Neural crest cell (in vitro differentiated cells): ENCODE results near the gene AFAP1. TPM values are rescaled to one million over a fixed set of nuclear protein-coding genes. Genes with fewer than 3 reads are reported as not detected.
A peak's percentile ranks its signal among the peaks of the same experiment; 100 is the strongest.

Source experiments
- DNase-seq: peaks from one replicate; pipeline ENCODE4 v3.0.0; 2021; ENCODE audit warnings: low read depth, mixed read lengths, low spot score
- H3K27ac Mint-ChIP-seq: one replicate; pipeline ENCODE4 v1.8.0; 2021; ENCODE audit warnings: mild to moderate bottlenecking, mixed read lengths; ENCODE audit not compliant: unreplicated experiment
- H3K27me3 Mint-ChIP-seq: 2 replicates; pipeline ENCODE4 v1.8.0; 2021; ENCODE audit warnings: low read depth, mild to moderate bottlenecking, mixed read lengths
- H3K36me3 Mint-ChIP-seq: 2 replicates; pipeline ENCODE4 v1.8.0; 2021; ENCODE audit warnings: low read depth, mild to moderate bottlenecking, mixed read lengths
- H3K4me1 Mint-ChIP-seq: 2 replicates; pipeline ENCODE4 v1.8.0; 2021; ENCODE audit warnings: mixed read lengths
- H3K4me3 Mint-ChIP-seq: one replicate; pipeline ENCODE4 v1.8.0; 2021; ENCODE audit warnings: mild to moderate bottlenecking, mixed read lengths
- H3K9me3 Mint-ChIP-seq: 2 replicates; pipeline ENCODE4 v1.8.0; 2021; ENCODE audit warnings: mixed read lengths
- CTCF ChIP-seq: fragments of 200-600 bp; sonication (generic); conservative IDR thresholded peaks from 2 replicates; pipeline ENCODE4 v1.5.0; 2021; ENCODE audit warnings: antibody characterized with exemption, mild to moderate bottlenecking
- total RNA-seq: library from RNA; stranded (reverse); gene quantifications from 2 replicates; pipeline ENCODE4 v1.2.1, GENCODE V29; 2021

Gene AFAP1
- total RNA-seq, 1 donor from 2014 or later: 28.1 TPM

DNA sequence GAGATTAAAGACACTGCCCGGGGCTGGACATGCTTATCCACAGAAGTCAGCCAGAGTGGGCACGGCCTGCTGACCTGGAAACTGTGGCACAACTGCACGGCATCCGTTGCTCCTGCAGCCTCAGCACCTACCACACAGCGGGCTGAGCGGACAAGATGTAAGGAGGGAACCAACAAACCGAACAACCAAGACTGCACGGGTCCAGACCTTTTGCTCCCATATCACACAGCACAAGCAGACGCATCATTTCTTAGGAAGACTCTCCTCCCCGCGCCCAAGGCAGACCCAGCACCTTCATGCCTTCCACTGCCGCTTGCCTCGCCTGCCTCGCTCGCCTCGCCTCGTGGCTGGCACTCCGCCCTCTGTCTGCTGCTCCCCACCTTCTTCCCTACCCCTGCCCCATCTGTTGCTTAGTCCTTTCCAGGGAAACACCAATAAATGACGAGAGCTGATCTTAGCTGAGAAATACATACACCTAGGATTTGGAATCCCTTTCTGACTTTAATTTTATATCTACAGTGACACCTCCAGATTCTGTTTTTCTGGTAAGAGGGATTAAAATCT lies 79.0 kb downstream of the AFAP1 start:
- Mint-ChIP-seq H3K9me3 (peaks cover 7% of the 10 kb centered on the region), H3K27ac (no peak overlapping the region), H3K4me1 (peaks cover 40% of the 10 kb centered on the region), H3K4me3 (no peak overlapping the region), H3K27me3 (no peaks in the 10 kb centered on the region), H3K36me3 (peaks cover 20% of the 10 kb centered on the region)
- no peak for DNase-seq
- TF ChIP-seq CTCF: no peak

DNA sequence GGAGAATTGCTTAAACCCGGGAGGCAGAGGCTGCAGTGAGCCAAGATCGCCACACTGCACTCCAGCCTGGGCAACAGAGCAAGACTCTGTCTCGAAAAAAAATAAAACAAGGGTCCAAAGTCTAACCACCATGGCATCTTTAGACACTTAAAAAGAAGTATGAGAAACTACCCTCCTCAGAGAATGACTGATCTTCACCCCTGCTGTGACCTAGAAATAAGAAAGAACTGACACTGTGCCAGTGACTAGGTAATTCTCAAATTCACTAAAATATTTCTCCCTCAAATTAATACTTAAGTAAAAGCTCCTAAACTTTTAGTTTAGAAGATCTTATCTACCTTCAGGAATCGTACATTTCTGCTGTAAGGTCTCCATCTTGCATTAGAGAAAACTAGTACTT lies 80.3 kb downstream of the AFAP1 start:
- Mint-ChIP-seq H3K4me3 (no peak overlapping the region), H3K4me1 (peaks cover 40% of the 10 kb centered on the region), H3K36me3 (peaks cover 17% of the 10 kb centered on the region), H3K9me3 (peaks cover 7% of the 10 kb centered on the region), H3K27me3 (no peaks in the 10 kb centered on the region), H3K27ac (no peak overlapping the region)
- no peak for DNase-seq
- no peak for TF ChIP-seq CTCF

- TF ChIP-seq CTCF: no peak
- no peak for DNase-seq
- H3K27me3 Mint-ChIP-seq: no peaks in the 10 kb centered on the region
- peaks cover 41% of the 10 kb centered on the region for H3K4me1 Mint-ChIP-seq
- no peaks in the 10 kb centered on the region for H3K9me3 Mint-ChIP-seq
- H3K4me3 Mint-ChIP-seq: no peak overlapping the region
- H3K36me3 Mint-ChIP-seq: peaks cover 14% of the 10 kb centered on the region
- peak overlapping the region; percentile 65 for H3K27ac Mint-ChIP-seq
These were observed 81.2 kb downstream of the AFAP1 start for GRCh38 chr4:7858498-7858897.

- Mint-ChIP-seq H3K27me3 (no peaks in the 10 kb centered on the region), H3K27ac (no peak overlapping the region), H3K36me3 (peaks cover 11% of the 10 kb centered on the region), H3K4me3 (peak overlapping the region; percentile 21), H3K9me3 (no peaks in the 10 kb centered on the region), H3K4me1 (peaks cover 38% of the 10 kb centered on the region)
- no peak for DNase-seq
- no peak for TF ChIP-seq CTCF
These were observed 81.7 kb downstream of the AFAP1 start for GRCh38 chr4:7857993-7858392.

- peaks cover 31% of the 10 kb centered on the region for H3K4me1 Mint-ChIP-seq
These were observed 82.4 kb downstream of the AFAP1 start for GRCh38 chr4:7857238-7857701.

More at GRCh38 chr4:7857238-7857701, 82.4 kb downstream of the AFAP1 start:
- H3K36me3 Mint-ChIP-seq: peaks cover 11% of the 10 kb centered on the region
- peak overlapping the region; percentile 84 for H3K27ac Mint-ChIP-seq
- H3K9me3 Mint-ChIP-seq: no peaks in the 10 kb centered on the region
- no peak overlapping the region for H3K4me3 Mint-ChIP-seq
- no peaks in the 10 kb centered on the region for H3K27me3 Mint-ChIP-seq
- no peak for TF ChIP-seq CTCF
- DNase-seq: no peak
